Stimulated activated CD4-positive, alpha-beta T cell treated with anti-CD3 and anti-CD28 coated beads, Interleukin-4, amount 100 ng/mL, for 1 hour (primary cell): ENCODE data around the gene EIF4E3.

Source experiments
- DNase-seq: peaks from one replicate; pipeline ENCODE4 v3.0.0-alpha.2; 2020

The EIF4E3 gene

GRCh38 chr3:71641674-71642073 lies 83.5 kb downstream of the EIF4E3 start:
- no peak for DNase-seq

- DNase-seq: no peak
Measured at GRCh38 chr3:71640331-71640983, 84.7 kb downstream of the EIF4E3 start.

GRCh38 chr3:71636482-71636881 lies 88.7 kb downstream of the EIF4E3 start:
- no peak for DNase-seq

GRCh38 chr3:71636001-71636400 lies 89.2 kb downstream of the EIF4E3 start:
- no peak for DNase-seq

- no peak for DNase-seq
Measured at GRCh38 chr3:71634671-71635070, 90.5 kb downstream of the EIF4E3 start.

GRCh38 chr3:71629711-71630110 lies 95.5 kb downstream of the EIF4E3 start:
- DNase-seq: no peak

GRCh38 chr3:71629289-71629688 lies 95.9 kb downstream of the EIF4E3 start:
- DNase-seq: no peak

- no peak for DNase-seq
Measured at GRCh38 chr3:71628522-71628921, 96.7 kb downstream of the EIF4E3 start.

GRCh38 chr3:71625676-71626075 lies 99.5 kb downstream of the EIF4E3 start:
- no peak for DNase-seq
